HepG2 (cell line): ENCODE data around the gene AFG1L. TPM values are rescaled to one million over a fixed set of nuclear protein-coding genes. Genes with fewer than 3 reads are reported as not detected.
A peak's percentile ranks its signal among the peaks of the same experiment; 100 is the strongest.

ENCODE experiments used
- CREB1 ChIP-seq, 2 experiments: fragments of 450-650 bp in 1 of 2; IDR thresholded peaks; 2 replicates each; pipeline ENCODE4 v1.6.1; 2016 to 2017; ENCODE audit warnings: control low read depth in 1 of 2, mild to moderate bottlenecking in 1 of 2, missing compliant biosample characterization in 1 of 2, missing genetic modification characterization in 1 of 2
- ELF4 ChIP-seq: sonication (generic); formaldehyde crosslinking; IDR thresholded peaks from 2 replicates; pipeline ENCODE4 v1.5.0; 2020; ENCODE audit warnings: missing genetic modification reagents, mild to moderate bottlenecking, moderate library complexity, borderline replicate concordance
- EP300 ChIP-seq, 3 experiments: sonication (generic) in 1 of 3; formaldehyde crosslinking in 1 of 3; IDR thresholded peaks; 2 replicates each; pipeline versions ENCODE4 v1.5.1 to v1.6.1; 2011 to 2020; ENCODE audit warnings: low read depth in 2 of 3, low read length in 2 of 3, borderline replicate concordance in 1 of 3, improper control_type of control experiment in 1 of 3, mild to moderate bottlenecking in 1 of 3, missing genetic modification reagents in 1 of 3, moderate library complexity in 1 of 3
- EZH2 ChIP-seq: conservative IDR thresholded peaks from 2 replicates; pipeline ENCODE4 v1.6.1; 2012; ENCODE audit warnings: mild to moderate bottlenecking, low read depth, low read length, moderate library complexity
- FOXA1 ChIP-seq, 2 experiments: fragments of 450-650 bp in 1 of 2; sonication (generic) in 1 of 2; formaldehyde crosslinking in 1 of 2; IDR thresholded peaks; 2 replicates each; pipeline versions ENCODE4 v1.4.0 to v1.6.1; 2016 to 2020; ENCODE audit warnings: missing genetic modification reagents in 1 of 2
- FOXA3 ChIP-seq: IDR thresholded peaks from 2 replicates; pipeline ENCODE4 v1.6.1; 2016; ENCODE audit warnings: missing genetic modification reagents, missing compliant biosample characterization
- GABPA ChIP-seq, 2 experiments: IDR thresholded peaks; 2 replicates each; pipeline ENCODE4 v1.6.1; 2011 to 2016; ENCODE audit warnings: low read depth in 2 of 2, low read length in 1 of 2, missing biosample characterization in 1 of 2, missing genetic modification characterization in 1 of 2
- HCFC1 ChIP-seq: fragments of 150-350 bp; IDR thresholded peaks from 2 replicates; pipeline ENCODE4 v1.6.1; 2014; ENCODE audit warnings: low read depth, low read length
- KDM5A ChIP-seq: fragments of 200-600 bp; sonication (generic); IDR thresholded peaks from 2 replicates; pipeline ENCODE4 v1.7.0; 2018; ENCODE audit warnings: antibody characterized with exemption, mild to moderate bottlenecking, low read length, borderline replicate concordance
- MAZ ChIP-seq, 2 experiments: sonication (generic) in 1 of 2; formaldehyde crosslinking in 1 of 2; IDR thresholded peaks; 2 replicates each; pipeline versions ENCODE4 v1.5.0 to v1.6.1; 2012 to 2020; ENCODE audit warnings: low read depth in 2 of 2, mild to moderate bottlenecking in 2 of 2, borderline replicate concordance in 1 of 2, improper control_type of control experiment in 1 of 2, low read length in 1 of 2, missing genetic modification reagents in 1 of 2, moderate library complexity in 1 of 2
- MTA3 ChIP-seq: sonication (generic); formaldehyde crosslinking; IDR thresholded peaks from 2 replicates; pipeline ENCODE4 v1.4.0; 2020; ENCODE audit warnings: missing genetic modification reagents
- RFXANK ChIP-seq: IDR thresholded peaks from 2 replicates; pipeline ENCODE4 v1.6.1; 2016
- ZFP1 ChIP-seq: IDR thresholded peaks from 2 replicates; pipeline ENCODE4 v1.6.1; 2016
- ZFP36L1 ChIP-seq: sonication (generic); formaldehyde crosslinking; IDR thresholded peaks from 2 replicates; pipeline ENCODE4 v1.8.0; 2022; ENCODE audit warnings: mild to moderate bottlenecking, missing genetic modification reagents, moderate library complexity
- ZFY ChIP-seq: sonication (generic); formaldehyde crosslinking; IDR thresholded peaks from 2 replicates; pipeline ENCODE4 v1.4.0; 2020; ENCODE audit warnings: missing genetic modification reagents
- ZNF207 ChIP-seq: fragments of 450-650 bp; IDR thresholded peaks from 2 replicates; pipeline ENCODE4 v1.6.1; 2016; ENCODE audit warnings: antibody characterized with exemption, borderline replicate concordance
- ZNF24 ChIP-seq: fragments of 450-650 bp; IDR thresholded peaks from 2 replicates; pipeline ENCODE4 v1.6.1; 2017; ENCODE audit warnings: antibody characterized with exemption, mild to moderate bottlenecking
- ZNF251 ChIP-seq: sonication (generic); formaldehyde crosslinking; IDR thresholded peaks from 2 replicates; pipeline ENCODE4 v1.9.0; 2021; ENCODE audit warnings: mild to moderate bottlenecking, missing genetic modification reagents
- ZNF3 ChIP-seq: IDR thresholded peaks from 2 replicates; pipeline ENCODE4 v1.7.0; 2017; ENCODE audit warnings: inconsistent platforms
- ZNF317 ChIP-seq: sonication (generic); formaldehyde crosslinking; IDR thresholded peaks from 2 replicates; pipeline ENCODE4 v1.5.0; 2020; ENCODE audit warnings: mild to moderate bottlenecking, missing genetic modification reagents
- ZNF549 ChIP-seq: sonication (generic); formaldehyde crosslinking; IDR thresholded peaks from 2 replicates; pipeline ENCODE4 v1.5.0; 2020; ENCODE audit warnings: missing genetic modification reagents
- ZNF777 ChIP-seq: sonication (generic); formaldehyde crosslinking; IDR thresholded peaks from 2 replicates; pipeline ENCODE4 v1.4.0; 2020; ENCODE audit warnings: missing genetic modification reagents
- polyA plus RNA-seq, 8 experiments: library from polyadenylated mRNA; depleted of rRNA in 3 of 8; stranded (reverse) in 7 of 8; unstranded in 1 of 8; fragments of >200 nt; fragmentation: Illumina TruSeq in 4 of 8; extraction: Trizol in 4 of 8; gene quantifications; 2 replicates each; pipeline versions ENCODE4 v1.2.1 to v1.2.3, GENCODE V29; 2011 to 2016; ENCODE audit warnings: low read depth in 4 of 8, missing spikeins in 1 of 8, mixed read lengths in 1 of 8; ENCODE audit not compliant: insufficient read depth in 1 of 8
- total RNA-seq, 5 experiments: library from RNA; depleted of rRNA; stranded (reverse); fragments of >200 nt; fragmentation: Illumina TruSeq; extraction: Trizol; gene quantifications; 2 replicates each; pipeline ENCODE4 v1.2.3, GENCODE V29; 2016; ENCODE audit warnings: low read depth in 1 of 5
- TF ChIP-seq, protein P1 (sequence below): sonication (generic); formaldehyde crosslinking; IDR thresholded peaks from 2 replicates; pipeline ENCODE4 v1.4.0; 2020; ENCODE audit warnings: missing genetic modification reagents, borderline replicate concordance
- TF ChIP-seq, protein P2 (sequence below): IDR thresholded peaks from 2 replicates; pipeline ENCODE4 v1.6.1; 2016; ENCODE audit warnings: low read depth, borderline replicate concordance
- TF ChIP-seq, protein P3 (sequence below), 2 experiments: fragments of 450-650 bp in 1 of 2; sonication (generic) in 1 of 2; formaldehyde crosslinking; IDR thresholded peaks; 2 replicates each; pipeline versions ENCODE4 v1.5.0 to v1.8.0; 2020 to 2022; ENCODE audit warnings: mild to moderate bottlenecking in 1 of 2, missing genetic modification reagents in 1 of 2
- TF ChIP-seq, protein P4 (sequence below): sonication (generic); formaldehyde crosslinking; IDR thresholded peaks from 2 replicates; pipeline ENCODE4 v1.4.0; 2020; ENCODE audit warnings: missing genetic modification reagents

Gene AFG1L
- total and polyA plus RNA-seq, 2 of the 13 experiments (the other 11 are each of a cell fraction or from before 2014, with no cell fraction given), result 3.1 to 14.0 TPM

DNA sequence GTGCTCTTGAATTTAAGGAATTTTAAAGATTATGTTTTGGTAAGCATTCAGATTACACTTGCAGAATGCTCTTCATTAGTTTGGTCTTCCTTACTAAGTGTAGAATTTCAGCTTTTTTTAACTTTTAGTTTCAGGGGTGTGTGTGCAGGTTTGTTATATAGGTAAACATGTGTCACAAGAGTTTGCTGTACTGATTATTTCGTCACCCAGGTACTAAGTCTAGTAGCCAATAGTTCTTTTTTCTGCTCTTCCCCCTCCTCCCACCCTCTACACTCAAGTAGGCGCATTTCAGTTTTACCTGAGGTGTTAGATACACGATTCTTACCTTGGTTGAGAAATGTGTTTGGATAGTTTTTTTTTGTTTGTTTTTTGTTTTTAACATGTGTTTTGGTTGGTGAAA is 68.3 kb downstream of the AFG1L start (continued):
- peak in 1 of 2 experiments; percentile 61; a peak in 1 of 4 replicates for TF ChIP-seq EP300 (IDR thresholded peaks at IDR 0.05; ENCODE audit: low read depth in 2 of 2, low read length in 2 of 2)
- TF ChIP-seq EP300 (CRISPR knock-in tag; IDR thresholded peaks at IDR 0.05; ENCODE audit: borderline replicate concordance), result no peak
- TF ChIP-seq ZFP1 (CRISPR knock-in tag), result no peak
- TF ChIP-seq KDM5A, result no peak
- TF ChIP-seq FOXA3, result peak; percentile 75
- no peak for TF ChIP-seq ZNF251 (CRISPR knock-in tag)
- no peak for TF ChIP-seq FOXA1 (IDR thresholded peaks at IDR 0.05)
- TF ChIP-seq FOXA1 (CRISPR knock-in tag; IDR thresholded peaks at IDR 0.05), result peak; percentile 66
- no peak for TF ChIP-seq ZNF3 (CRISPR knock-in tag)
- TF ChIP-seq CREB1 (IDR thresholded peaks at IDR 0.05), result peak; percentile 2; the same call in 1 of the 2 replicates
- peak; percentile 48; the same call in 1 of the 2 replicates for TF ChIP-seq CREB1 (CRISPR knock-in tag; IDR thresholded peaks at IDR 0.05)
- TF ChIP-seq, protein P1, sequence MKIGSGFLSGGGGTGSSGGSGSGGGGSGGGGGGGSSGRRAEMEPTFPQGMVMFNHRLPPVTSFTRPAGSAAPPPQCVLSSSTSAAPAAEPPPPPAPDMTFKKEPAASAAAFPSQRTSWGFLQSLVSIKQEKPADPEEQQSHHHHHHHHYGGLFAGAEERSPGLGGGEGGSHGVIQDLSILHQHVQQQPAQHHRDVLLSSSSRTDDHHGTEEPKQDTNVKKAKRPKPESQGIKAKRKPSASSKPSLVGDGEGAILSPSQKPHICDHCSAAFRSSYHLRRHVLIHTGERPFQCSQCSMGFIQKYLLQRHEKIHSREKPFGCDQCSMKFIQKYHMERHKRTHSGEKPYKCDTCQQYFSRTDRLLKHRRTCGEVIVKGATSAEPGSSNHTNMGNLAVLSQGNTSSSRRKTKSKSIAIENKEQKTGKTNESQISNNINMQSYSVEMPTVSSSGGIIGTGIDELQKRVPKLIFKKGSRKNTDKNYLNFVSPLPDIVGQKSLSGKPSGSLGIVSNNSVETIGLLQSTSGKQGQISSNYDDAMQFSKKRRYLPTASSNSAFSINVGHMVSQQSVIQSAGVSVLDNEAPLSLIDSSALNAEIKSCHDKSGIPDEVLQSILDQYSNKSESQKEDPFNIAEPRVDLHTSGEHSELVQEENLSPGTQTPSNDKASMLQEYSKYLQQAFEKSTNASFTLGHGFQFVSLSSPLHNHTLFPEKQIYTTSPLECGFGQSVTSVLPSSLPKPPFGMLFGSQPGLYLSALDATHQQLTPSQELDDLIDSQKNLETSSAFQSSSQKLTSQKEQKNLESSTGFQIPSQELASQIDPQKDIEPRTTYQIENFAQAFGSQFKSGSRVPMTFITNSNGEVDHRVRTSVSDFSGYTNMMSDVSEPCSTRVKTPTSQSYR (CRISPR knock-in tag), result peak; percentile 16; the same call in 1 of the 2 replicates
- TF ChIP-seq ELF4 (CRISPR knock-in tag), result no peak
- no peak for TF ChIP-seq ZNF549 (CRISPR knock-in tag)
- no peak for TF ChIP-seq ZFP36L1 (CRISPR knock-in tag)
- TF ChIP-seq MTA3 (CRISPR knock-in tag), result no peak
- TF ChIP-seq RFXANK (CRISPR knock-in tag), result no peak
- TF ChIP-seq ZNF317 (CRISPR knock-in tag), result no peak
- TF ChIP-seq HCFC1, result no peak
- no peak for TF ChIP-seq ZNF777 (CRISPR knock-in tag)
- TF ChIP-seq ZFY (CRISPR knock-in tag), result no peak
- TF ChIP-seq EZH2, result no peak
- TF ChIP-seq MAZ (IDR thresholded peaks at IDR 0.05; ENCODE audit: borderline replicate concordance, low read depth, low read length), result no peak
- no peak for TF ChIP-seq MAZ (CRISPR knock-in tag; IDR thresholded peaks at IDR 0.05; ENCODE audit: low read depth)
- TF ChIP-seq, protein P2, sequence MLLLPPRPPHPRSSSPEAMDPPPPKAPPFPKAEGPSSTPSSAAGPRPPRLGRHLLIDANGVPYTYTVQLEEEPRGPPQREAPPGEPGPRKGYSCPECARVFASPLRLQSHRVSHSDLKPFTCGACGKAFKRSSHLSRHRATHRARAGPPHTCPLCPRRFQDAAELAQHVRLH, result no peak
- TF ChIP-seq ZNF24, result no peak
- no peak for TF ChIP-seq ZNF207
- TF ChIP-seq, protein P3, sequence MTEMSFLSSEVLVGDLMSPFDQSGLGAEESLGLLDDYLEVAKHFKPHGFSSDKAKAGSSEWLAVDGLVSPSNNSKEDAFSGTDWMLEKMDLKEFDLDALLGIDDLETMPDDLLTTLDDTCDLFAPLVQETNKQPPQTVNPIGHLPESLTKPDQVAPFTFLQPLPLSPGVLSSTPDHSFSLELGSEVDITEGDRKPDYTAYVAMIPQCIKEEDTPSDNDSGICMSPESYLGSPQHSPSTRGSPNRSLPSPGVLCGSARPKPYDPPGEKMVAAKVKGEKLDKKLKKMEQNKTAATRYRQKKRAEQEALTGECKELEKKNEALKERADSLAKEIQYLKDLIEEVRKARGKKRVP (CRISPR knock-in tag; IDR thresholded peaks at IDR 0.05), result peak in 1 of 2 experiments; percentile 50; a peak in 1 of 4 replicates
- TF ChIP-seq GABPA (IDR thresholded peaks at IDR 0.05; ENCODE audit: low read depth, low read length), result no peak
- TF ChIP-seq GABPA (CRISPR knock-in tag; IDR thresholded peaks at IDR 0.05; ENCODE audit: low read depth), result no peak
- TF ChIP-seq, protein P4, sequence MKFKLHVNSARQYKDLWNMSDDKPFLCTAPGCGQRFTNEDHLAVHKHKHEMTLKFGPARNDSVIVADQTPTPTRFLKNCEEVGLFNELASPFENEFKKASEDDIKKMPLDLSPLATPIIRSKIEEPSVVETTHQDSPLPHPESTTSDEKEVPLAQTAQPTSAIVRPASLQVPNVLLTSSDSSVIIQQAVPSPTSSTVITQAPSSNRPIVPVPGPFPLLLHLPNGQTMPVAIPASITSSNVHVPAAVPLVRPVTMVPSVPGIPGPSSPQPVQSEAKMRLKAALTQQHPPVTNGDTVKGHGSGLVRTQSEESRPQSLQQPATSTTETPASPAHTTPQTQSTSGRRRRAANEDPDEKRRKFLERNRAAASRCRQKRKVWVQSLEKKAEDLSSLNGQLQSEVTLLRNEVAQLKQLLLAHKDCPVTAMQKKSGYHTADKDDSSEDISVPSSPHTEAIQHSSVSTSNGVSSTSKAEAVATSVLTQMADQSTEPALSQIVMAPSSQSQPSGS, result 0 out of 2 replicates have a peak, but pooled peaks have one; percentile 16
